HepG2 (cell line): ENCODE results near the gene TMEM223. TPM values are rescaled to one million over a fixed set of nuclear protein-coding genes. Genes with fewer than 3 reads are reported as not detected.

ENCODE experiments used
- BRD4 ChIP-seq: sonication (generic); formaldehyde crosslinking; IDR thresholded peaks from 2 replicates; pipeline ENCODE4 v1.4.0; 2020; ENCODE audit warnings: missing genetic modification reagents
- CBX2 ChIP-seq, 2 experiments: fragments of 200-600 bp in 1 of 2; sonication (generic); formaldehyde crosslinking in 1 of 2; IDR thresholded peaks; 2 replicates each; pipeline versions ENCODE4 v1.7.0 to v1.8.1; 2018 to 2022; ENCODE audit warnings: low read depth in 2 of 2, low read length in 1 of 2, mild to moderate bottlenecking in 1 of 2, missing genetic modification reagents in 1 of 2
- DNMT1 ChIP-seq: sonication (generic); formaldehyde crosslinking; IDR thresholded peaks from 2 replicates; pipeline ENCODE4 v1.5.1; 2020; ENCODE audit warnings: mild to moderate bottlenecking, missing genetic modification reagents
- EHMT2 ChIP-seq: fragments of 200-600 bp; sonication (generic); IDR thresholded peaks from 2 replicates; pipeline ENCODE4 v1.7.0; 2017; ENCODE audit warnings: antibody characterized with exemption, low read depth, low read length, borderline replicate concordance
- RNF2 ChIP-seq: fragments of 450-650 bp; conservative IDR thresholded peaks from 2 replicates; pipeline ENCODE4 v1.6.1; 2016; ENCODE audit warnings: low read depth
- ZNF337 ChIP-seq: sonication (generic); formaldehyde crosslinking; IDR thresholded peaks from 2 replicates; pipeline ENCODE4 v1.5.1; 2020; ENCODE audit warnings: missing genetic modification reagents, low read depth, mild to moderate bottlenecking, borderline replicate concordance
- ZSCAN21 ChIP-seq: sonication (generic); formaldehyde crosslinking; IDR thresholded peaks from 2 replicates; pipeline ENCODE4 v1.8.0; 2022; ENCODE audit warnings: mild to moderate bottlenecking, missing genetic modification reagents, moderate library complexity, borderline replicate concordance
- polyA plus RNA-seq, 8 experiments: library from polyadenylated mRNA; depleted of rRNA in 3 of 8; stranded (reverse) in 7 of 8; unstranded in 1 of 8; fragments of >200 nt; fragmentation: Illumina TruSeq in 4 of 8; extraction: Trizol in 4 of 8; gene quantifications; 2 replicates each; pipeline versions ENCODE4 v1.2.1 to v1.2.3, GENCODE V29; 2011 to 2016; ENCODE audit warnings: low read depth in 4 of 8, missing spikeins in 1 of 8, mixed read lengths in 1 of 8; ENCODE audit not compliant: insufficient read depth in 1 of 8
- total RNA-seq, 5 experiments: library from RNA; depleted of rRNA; stranded (reverse); fragments of >200 nt; fragmentation: Illumina TruSeq; extraction: Trizol; gene quantifications; 2 replicates each; pipeline ENCODE4 v1.2.3, GENCODE V29; 2016; ENCODE audit warnings: low read depth in 1 of 5
- TF ChIP-seq, protein P1 (sequence below): sonication (generic); formaldehyde crosslinking; IDR thresholded peaks from 2 replicates; pipeline ENCODE4 v1.8.1; 2022; ENCODE audit warnings: low read depth, mild to moderate bottlenecking, missing genetic modification reagents
- TF ChIP-seq, protein P2 (sequence below): sonication (generic); formaldehyde crosslinking; conservative IDR thresholded peaks from 2 replicates; pipeline ENCODE4 v1.8.0; 2022; ENCODE audit warnings: missing genetic modification reagents
- TF ChIP-seq, protein P3 (sequence below): sonication (generic); formaldehyde crosslinking; IDR thresholded peaks from 2 replicates; pipeline ENCODE4 v1.5.1; 2020; ENCODE audit warnings: missing genetic modification reagents, mild to moderate bottlenecking, borderline replicate concordance
- TF ChIP-seq, protein P4 (sequence below): sonication (generic); formaldehyde crosslinking; IDR thresholded peaks from 2 replicates; pipeline ENCODE4 v1.5.1; 2020; ENCODE audit warnings: mild to moderate bottlenecking, missing genetic modification reagents, moderate library complexity
- TF ChIP-seq, protein P5 (sequence below): sonication (generic); formaldehyde crosslinking; IDR thresholded peaks from 2 replicates; pipeline ENCODE4 v1.4.0; 2020; ENCODE audit warnings: missing genetic modification reagents
- TF ChIP-seq, protein P6 (sequence below): sonication (generic); formaldehyde crosslinking; IDR thresholded peaks from 2 replicates; pipeline ENCODE4 v1.8.1; 2023; ENCODE audit warnings: mild to moderate bottlenecking, moderate library complexity, missing genetic modification reagents

Gene TMEM223
- total and polyA plus RNA-seq, 2 of the 13 experiments (the other 11 are each of a cell fraction or from before 2014, with no cell fraction given), result 19.5 to 24.9 TPM

DNA sequence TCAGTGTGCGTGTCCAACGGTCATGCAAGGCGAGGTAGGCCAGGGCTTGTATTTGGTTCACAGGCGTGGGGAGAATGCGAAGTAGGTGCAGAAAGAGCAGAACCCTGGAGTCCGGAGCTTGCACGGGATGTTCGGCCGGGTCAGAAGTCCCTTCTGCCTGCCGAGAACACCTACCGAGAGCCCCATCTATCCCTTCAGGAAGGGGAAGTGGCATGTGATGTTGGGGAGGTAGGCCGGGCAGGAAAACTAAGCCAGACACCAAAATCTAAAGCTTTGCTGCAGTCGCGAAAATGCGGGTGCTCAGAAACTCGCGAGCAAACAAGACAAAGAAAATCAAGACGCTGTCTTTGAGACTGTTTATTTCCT is 21.0 kb downstream of the TMEM223 start (continued):
- TF ChIP-seq EHMT2, result no peak
- TF ChIP-seq, protein P1, sequence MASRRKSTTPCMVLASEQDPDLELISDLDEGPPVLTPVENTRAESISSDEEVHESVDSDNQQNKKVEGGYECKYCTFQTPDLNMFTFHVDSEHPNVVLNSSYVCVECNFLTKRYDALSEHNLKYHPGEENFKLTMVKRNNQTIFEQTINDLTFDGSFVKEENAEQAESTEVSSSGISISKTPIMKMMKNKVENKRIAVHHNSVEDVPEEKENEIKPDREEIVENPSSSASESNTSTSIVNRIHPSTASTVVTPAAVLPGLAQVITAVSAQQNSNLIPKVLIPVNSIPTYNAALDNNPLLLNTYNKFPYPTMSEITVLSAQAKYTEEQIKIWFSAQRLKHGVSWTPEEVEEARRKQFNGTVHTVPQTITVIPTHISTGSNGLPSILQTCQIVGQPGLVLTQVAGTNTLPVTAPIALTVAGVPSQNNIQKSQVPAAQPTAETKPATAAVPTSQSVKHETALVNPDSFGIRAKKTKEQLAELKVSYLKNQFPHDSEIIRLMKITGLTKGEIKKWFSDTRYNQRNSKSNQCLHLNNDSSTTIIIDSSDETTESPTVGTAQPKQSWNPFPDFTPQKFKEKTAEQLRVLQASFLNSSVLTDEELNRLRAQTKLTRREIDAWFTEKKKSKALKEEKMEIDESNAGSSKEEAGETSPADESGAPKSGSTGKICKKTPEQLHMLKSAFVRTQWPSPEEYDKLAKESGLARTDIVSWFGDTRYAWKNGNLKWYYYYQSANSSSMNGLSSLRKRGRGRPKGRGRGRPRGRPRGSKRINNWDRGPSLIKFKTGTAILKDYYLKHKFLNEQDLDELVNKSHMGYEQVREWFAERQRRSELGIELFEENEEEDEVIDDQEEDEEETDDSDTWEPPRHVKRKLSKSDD, result no peak
- peak; percentile 44; the same call in 1 of the 2 replicates for TF ChIP-seq ZSCAN21
- no peak for TF ChIP-seq CBX2 (IDR thresholded peaks at IDR 0.05; ENCODE audit: low read depth, low read length)
- no peak for TF ChIP-seq CBX2 (CRISPR knock-in tag; IDR thresholded peaks at IDR 0.05; ENCODE audit: low read depth)
- TF ChIP-seq, protein P2, sequence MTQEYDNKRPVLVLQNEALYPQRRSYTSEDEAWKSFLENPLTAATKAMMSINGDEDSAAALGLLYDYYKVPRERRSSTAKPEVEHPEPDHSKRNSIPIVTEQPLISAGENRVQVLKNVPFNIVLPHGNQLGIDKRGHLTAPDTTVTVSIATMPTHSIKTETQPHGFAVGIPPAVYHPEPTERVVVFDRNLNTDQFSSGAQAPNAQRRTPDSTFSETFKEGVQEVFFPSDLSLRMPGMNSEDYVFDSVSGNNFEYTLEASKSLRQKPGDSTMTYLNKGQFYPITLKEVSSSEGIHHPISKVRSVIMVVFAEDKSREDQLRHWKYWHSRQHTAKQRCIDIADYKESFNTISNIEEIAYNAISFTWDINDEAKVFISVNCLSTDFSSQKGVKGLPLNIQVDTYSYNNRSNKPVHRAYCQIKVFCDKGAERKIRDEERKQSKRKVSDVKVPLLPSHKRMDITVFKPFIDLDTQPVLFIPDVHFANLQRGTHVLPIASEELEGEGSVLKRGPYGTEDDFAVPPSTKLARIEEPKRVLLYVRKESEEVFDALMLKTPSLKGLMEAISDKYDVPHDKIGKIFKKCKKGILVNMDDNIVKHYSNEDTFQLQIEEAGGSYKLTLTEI (CRISPR knock-in tag), result no peak
- TF ChIP-seq BRD4 (CRISPR knock-in tag), result no peak
- TF ChIP-seq, protein P3, sequence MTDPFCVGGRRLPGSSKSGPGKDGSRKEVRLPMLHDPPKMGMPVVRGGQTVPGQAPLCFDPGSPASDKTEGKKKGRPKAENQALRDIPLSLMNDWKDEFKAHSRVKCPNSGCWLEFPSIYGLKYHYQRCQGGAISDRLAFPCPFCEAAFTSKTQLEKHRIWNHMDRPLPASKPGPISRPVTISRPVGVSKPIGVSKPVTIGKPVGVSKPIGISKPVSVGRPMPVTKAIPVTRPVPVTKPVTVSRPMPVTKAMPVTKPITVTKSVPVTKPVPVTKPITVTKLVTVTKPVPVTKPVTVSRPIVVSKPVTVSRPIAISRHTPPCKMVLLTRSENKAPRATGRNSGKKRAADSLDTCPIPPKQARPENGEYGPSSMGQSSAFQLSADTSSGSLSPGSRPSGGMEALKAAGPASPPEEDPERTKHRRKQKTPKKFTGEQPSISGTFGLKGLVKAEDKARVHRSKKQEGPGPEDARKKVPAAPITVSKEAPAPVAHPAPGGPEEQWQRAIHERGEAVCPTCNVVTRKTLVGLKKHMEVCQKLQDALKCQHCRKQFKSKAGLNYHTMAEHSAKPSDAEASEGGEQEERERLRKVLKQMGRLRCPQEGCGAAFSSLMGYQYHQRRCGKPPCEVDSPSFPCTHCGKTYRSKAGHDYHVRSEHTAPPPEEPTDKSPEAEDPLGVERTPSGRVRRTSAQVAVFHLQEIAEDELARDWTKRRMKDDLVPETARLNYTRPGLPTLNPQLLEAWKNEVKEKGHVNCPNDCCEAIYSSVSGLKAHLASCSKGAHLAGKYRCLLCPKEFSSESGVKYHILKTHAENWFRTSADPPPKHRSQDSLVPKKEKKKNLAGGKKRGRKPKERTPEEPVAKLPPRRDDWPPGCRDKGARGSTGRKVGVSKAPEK (CRISPR knock-in tag), result no peak
- no peak; the same call in 1 of the 2 replicates for TF ChIP-seq RNF2
- TF ChIP-seq ZNF337 (CRISPR knock-in tag), result no peak
- TF ChIP-seq, protein P4, sequence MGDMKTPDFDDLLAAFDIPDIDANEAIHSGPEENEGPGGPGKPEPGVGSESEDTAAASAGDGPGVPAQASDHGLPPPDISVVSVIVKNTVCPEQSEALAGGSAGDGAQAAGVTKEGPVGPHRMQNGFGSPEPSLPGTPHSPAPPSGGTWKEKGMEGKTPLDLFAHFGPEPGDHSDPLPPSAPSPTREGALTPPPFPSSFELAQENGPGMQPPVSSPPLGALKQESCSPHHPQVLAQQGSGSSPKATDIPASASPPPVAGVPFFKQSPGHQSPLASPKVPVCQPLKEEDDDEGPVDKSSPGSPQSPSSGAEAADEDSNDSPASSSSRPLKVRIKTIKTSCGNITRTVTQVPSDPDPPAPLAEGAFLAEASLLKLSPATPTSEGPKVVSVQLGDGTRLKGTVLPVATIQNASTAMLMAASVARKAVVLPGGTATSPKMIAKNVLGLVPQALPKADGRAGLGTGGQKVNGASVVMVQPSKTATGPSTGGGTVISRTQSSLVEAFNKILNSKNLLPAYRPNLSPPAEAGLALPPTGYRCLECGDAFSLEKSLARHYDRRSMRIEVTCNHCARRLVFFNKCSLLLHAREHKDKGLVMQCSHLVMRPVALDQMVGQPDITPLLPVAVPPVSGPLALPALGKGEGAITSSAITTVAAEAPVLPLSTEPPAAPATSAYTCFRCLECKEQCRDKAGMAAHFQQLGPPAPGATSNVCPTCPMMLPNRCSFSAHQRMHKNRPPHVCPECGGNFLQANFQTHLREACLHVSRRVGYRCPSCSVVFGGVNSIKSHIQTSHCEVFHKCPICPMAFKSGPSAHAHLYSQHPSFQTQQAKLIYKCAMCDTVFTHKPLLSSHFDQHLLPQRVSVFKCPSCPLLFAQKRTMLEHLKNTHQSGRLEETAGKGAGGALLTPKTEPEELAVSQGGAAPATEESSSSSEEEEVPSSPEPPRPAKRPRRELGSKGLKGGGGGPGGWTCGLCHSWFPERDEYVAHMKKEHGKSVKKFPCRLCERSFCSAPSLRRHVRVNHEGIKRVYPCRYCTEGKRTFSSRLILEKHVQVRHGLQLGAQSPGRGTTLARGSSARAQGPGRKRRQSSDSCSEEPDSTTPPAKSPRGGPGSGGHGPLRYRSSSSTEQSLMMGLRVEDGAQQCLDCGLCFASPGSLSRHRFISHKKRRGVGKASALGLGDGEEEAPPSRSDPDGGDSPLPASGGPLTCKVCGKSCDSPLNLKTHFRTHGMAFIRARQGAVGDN (CRISPR knock-in tag), result no peak; the same call in none of the 2 replicates
- no peak for TF ChIP-seq DNMT1 (CRISPR knock-in tag)
- TF ChIP-seq, protein P5, sequence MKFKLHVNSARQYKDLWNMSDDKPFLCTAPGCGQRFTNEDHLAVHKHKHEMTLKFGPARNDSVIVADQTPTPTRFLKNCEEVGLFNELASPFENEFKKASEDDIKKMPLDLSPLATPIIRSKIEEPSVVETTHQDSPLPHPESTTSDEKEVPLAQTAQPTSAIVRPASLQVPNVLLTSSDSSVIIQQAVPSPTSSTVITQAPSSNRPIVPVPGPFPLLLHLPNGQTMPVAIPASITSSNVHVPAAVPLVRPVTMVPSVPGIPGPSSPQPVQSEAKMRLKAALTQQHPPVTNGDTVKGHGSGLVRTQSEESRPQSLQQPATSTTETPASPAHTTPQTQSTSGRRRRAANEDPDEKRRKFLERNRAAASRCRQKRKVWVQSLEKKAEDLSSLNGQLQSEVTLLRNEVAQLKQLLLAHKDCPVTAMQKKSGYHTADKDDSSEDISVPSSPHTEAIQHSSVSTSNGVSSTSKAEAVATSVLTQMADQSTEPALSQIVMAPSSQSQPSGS (CRISPR knock-in tag), result no peak
- TF ChIP-seq, protein P6, sequence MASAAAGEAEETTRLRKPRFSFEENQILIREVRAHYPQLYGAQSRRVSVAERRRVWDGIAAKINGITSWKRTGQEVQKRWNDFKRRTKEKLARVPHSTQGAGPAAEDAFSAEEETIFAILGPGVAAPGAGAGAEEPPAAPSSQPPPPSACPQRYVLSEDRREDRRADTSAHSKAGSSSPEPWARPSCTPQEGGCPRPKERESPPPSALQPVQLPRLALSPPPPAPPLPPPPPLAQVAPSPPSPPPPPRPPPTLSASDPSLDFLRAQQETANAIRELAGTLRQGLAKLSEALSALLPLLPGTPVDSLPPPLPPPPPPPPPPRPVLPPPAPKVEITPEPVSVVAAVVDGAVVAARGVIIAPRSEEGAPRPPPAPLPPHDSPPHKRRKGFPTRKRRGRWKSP (CRISPR knock-in tag), result 0 out of 2 replicates have a peak, but pooled peaks have one; percentile 40
